ENCODE data around the gene RAD51D. TPM values are rescaled to one million over a fixed set of nuclear protein-coding genes. Genes with fewer than 3 reads are reported as not detected.
"Not testable (repeated sequence)": the region's sequence is repeated elsewhere in the genome, so short reads cannot be mapped to it uniquely, and the experiment has no call there.

RAD51D gene
- total RNA-seq, 1 donor from 2014 or later: 22.9 TPM

- POLR2A ChIA-PET: no interaction called here
- ATAC-seq (ENCODE audit: low read depth) (no peak), DNase-seq (no peak)
- Mint-ChIP-seq H3K4me1 (peaks cover 80% of the 10 kb centered on the region), H3K27ac (peak overlapping the region; percentile 9), H3K27me3 (no peaks in the 10 kb centered on the region), H3K4me3 (no peak overlapping the region), H3K36me3 (ENCODE audit: low read depth) (peaks cover 3% of the 10 kb centered on the region), H3K9me3 (no peaks in the 10 kb centered on the region)
- TF ChIP-seq CTCF (IDR thresholded peaks at IDR 0.05): no peak
- CTCF ChIA-PET: interaction anchor here (1.0 kb wide), 1 partner anchor 8 kb away, joined by 3 read pairs; no protein-coding TSS in a partner anchor
- intact Hi-C loops (cut with micrococcal nuclease): loop anchor here (5.0 kb wide), 1 partner anchor 52 kb away; no protein-coding TSS in a partner anchor
Measured at GRCh38 chr17:35048685-35049379, 70.8 kb downstream of the RAD51D start.

GRCh38 chr17:35046740-35047283 is 72.8 kb downstream of the RAD51D start:
- no peaks in the 10 kb centered on the region for H3K27me3 Mint-ChIP-seq
- H3K36me3 Mint-ChIP-seq (ENCODE audit: low read depth): peaks cover 5% of the 10 kb centered on the region
- intact Hi-C loops (cut with micrococcal nuclease): loop anchor here (1.0 to 5.0 kb wide), 2 partner anchors 42 to 50 kb away; no protein-coding TSS in a partner anchor
- peak overlapping the region; percentile 58 for H3K4me3 Mint-ChIP-seq
- POLR2A ChIA-PET: interaction anchor here (0.6 to 1.5 kb wide), 2 partner anchors 17 to 747 kb away, joined by 6 read pairs; partner anchors contain the start of gene RFFL
- H3K4me1 Mint-ChIP-seq: peaks cover 63% of the 10 kb centered on the region
- DNase-seq (no peak), ATAC-seq (ENCODE audit: low read depth) (peak; percentile 78)
- CTCF ChIA-PET: interaction anchor here (2.1 kb wide), 1 partner anchor 43 kb away, joined by 6 read pairs; no protein-coding TSS in a partner anchor
- TF ChIP-seq CTCF (IDR thresholded peaks at IDR 0.05): no peak
- H3K9me3 Mint-ChIP-seq: no peaks in the 10 kb centered on the region
- peak overlapping the region; percentile 78 for H3K27ac Mint-ChIP-seq

GRCh38 chr17:35046245-35046644 is 73.4 kb downstream of the RAD51D start:
- ChIA-PET CTCF (interaction anchor here (2.1 kb wide), 1 partner anchor 44 kb away, joined by 6 read pairs; no protein-coding TSS in a partner anchor), POLR2A (interaction anchor here (0.6 to 1.5 kb wide), 2 partner anchors 17 to 748 kb away, joined by 6 read pairs; partner anchors contain the start of gene RFFL)
- H3K9me3 Mint-ChIP-seq: no peaks in the 10 kb centered on the region
- H3K4me3 Mint-ChIP-seq: peak overlapping the region; percentile 58
- H3K4me1 Mint-ChIP-seq: peaks cover 59% of the 10 kb centered on the region
- H3K36me3 Mint-ChIP-seq (ENCODE audit: low read depth): peaks cover 5% of the 10 kb centered on the region
- no peaks in the 10 kb centered on the region for H3K27me3 Mint-ChIP-seq
- DNase-seq (no peak), ATAC-seq (ENCODE audit: low read depth) (no peak)
- intact Hi-C loops (cut with micrococcal nuclease): loop anchor here (1.0 to 5.0 kb wide), 2 partner anchors 43 to 49 kb away; no protein-coding TSS in a partner anchor
- H3K27ac Mint-ChIP-seq: peak overlapping the region; percentile 78
- no peak for TF ChIP-seq CTCF (IDR thresholded peaks at IDR 0.05)

GRCh38 chr17:35045458-35045979 is 74.1 kb downstream of the RAD51D start:
- H3K27ac Mint-ChIP-seq: peak overlapping the region; percentile 78
- intact Hi-C loops (cut with micrococcal nuclease): loop anchor here (5.0 kb wide), 1 partner anchor 48 kb away; no protein-coding TSS in a partner anchor
- not testable (repeated sequence) for H3K36me3 Mint-ChIP-seq (ENCODE audit: low read depth); H3K9me3 Mint-ChIP-seq; DNase-seq; ATAC-seq (ENCODE audit: low read depth); H3K27me3 Mint-ChIP-seq
- H3K4me1 Mint-ChIP-seq: peaks cover 53% of the 10 kb centered on the region
- ChIA-PET CTCF (interaction anchor here (0.6 to 2.1 kb wide), 2 partner anchors 42 to 44 kb away, joined by 6 read pairs; no protein-coding TSS in a partner anchor), POLR2A (interaction anchor here (0.6 kb wide), 1 partner anchor 14 kb away, joined by 5 read pairs; no protein-coding TSS in a partner anchor)
- H3K4me3 Mint-ChIP-seq: peak overlapping the region; percentile 22

- CTCF ChIA-PET: no interaction called here
Measured at GRCh38 chr17:35044181-35044580, 75.5 kb downstream of the RAD51D start.

More at GRCh38 chr17:35044181-35044580, 75.5 kb downstream of the RAD51D start:
- no peak for DNase-seq
- no peaks in the 10 kb centered on the region for H3K9me3 Mint-ChIP-seq
- no peak overlapping the region for H3K4me3 Mint-ChIP-seq
- POLR2A ChIA-PET: interaction anchor here (0.6 kb wide), 1 partner anchor 76 kb away, joined by 4 read pairs; no protein-coding TSS in a partner anchor
- H3K36me3 Mint-ChIP-seq (ENCODE audit: low read depth): peaks cover 5% of the 10 kb centered on the region
- no peaks in the 10 kb centered on the region for H3K27me3 Mint-ChIP-seq
- peaks cover 45% of the 10 kb centered on the region for H3K4me1 Mint-ChIP-seq
- intact Hi-C loops (cut with micrococcal nuclease): no loop called here
- H3K27ac Mint-ChIP-seq: no peak overlapping the region
- ATAC-seq (ENCODE audit: low read depth): no peak
- no peak for TF ChIP-seq CTCF (IDR thresholded peaks at IDR 0.05)

Other genes with a start within 250 kb of the RAD51D start
- 2.1 and 2.4 TPM in 2 replicates for gene CCT6B, start 158.4 kb downstream of the RAD51D start, total RNA-seq
- 29.9 and 31.6 TPM in 2 replicates for gene ZNF830, start 158.3 kb downstream of the RAD51D start, total RNA-seq
- gene LIG3, start 139.3 kb downstream of the RAD51D start, total RNA-seq: 42.4 and 45.8 TPM in 2 replicates
- gene RFFL, start 56.2 kb downstream of the RAD51D start, total RNA-seq: 31.5 and 34.1 TPM in 2 replicates
- not detected in 2 replicates for gene FNDC8, start 1.8 kb upstream of the RAD51D start, total RNA-seq
- gene NLE1, start 22.4 kb upstream of the RAD51D start, total RNA-seq: 22.1 and 26.3 TPM in 2 replicates
- not detected in 2 replicates for gene UNC45B, start 28.0 kb upstream of the RAD51D start, total RNA-seq
- 0.10 and 0.16 TPM in 2 replicates for gene SLC35G3, start 74.5 kb upstream of the RAD51D start, total RNA-seq
- 15.2 and 15.3 TPM in 2 replicates for gene SLFN5, start 123.2 kb upstream of the RAD51D start, total RNA-seq

All from activated B cell treated with CpG ODN at 0.5 μM for 24 hours (primary cell).